ENCODE data around the gene SLC16A3.

- TF ChIP-seq CTCF (IDR thresholded peaks at IDR 0.05) (peak in 3 of 12 donors; percentile 3 to 8 (median 5)), POLR2A (IDR thresholded peaks at IDR 0.05) (peak in 1 of 2 donors; percentile 66)
Measured at GRCh38 chr17:82212331-82213250, 16.3 kb upstream of the SLC16A3 start, which contains the start of gene CCDC57.

Data from heart left ventricle (tissue), 13 donors.